PFSK-1 (cell line): ENCODE measurements around the gene CHRNB1.

Source experiments
- FOXP2 ChIP-seq: optimal IDR thresholded peaks from 2 replicates; pipeline ENCODE3; 2011; ENCODE audit warnings: borderline replicate concordance, control low read depth, inconsistent platforms; ENCODE audit not compliant: insufficient read depth; ENCODE audit errors: extremely low read length, extremely low read depth
- POLR2AphosphoS5 ChIP-seq: IDR thresholded peaks from 2 replicates; pipeline ENCODE4 v1.6.1; 2012; ENCODE audit warnings: low read depth, mild to moderate bottlenecking, control low read depth, low read length, moderate library complexity
- SIN3A ChIP-seq: IDR thresholded peaks from 2 replicates; pipeline ENCODE4 v1.6.1; 2012; ENCODE audit warnings: mild to moderate bottlenecking, low read length, moderate library complexity, borderline replicate concordance; ENCODE audit not compliant: insufficient read depth
- TAF1 ChIP-seq: IDR thresholded peaks from 2 replicates; pipeline ENCODE4 v1.6.1; 2012; ENCODE audit warnings: low read length, control low read depth, borderline replicate concordance; ENCODE audit not compliant: insufficient read depth
- TF ChIP-seq, protein P1 (sequence below), 2 experiments: IDR thresholded peaks; 2 replicates each; pipeline versions ENCODE4 v1.6.1 to v1.8.0; 2011 to 2012; ENCODE audit warnings: low read depth in 2 of 2, low read length in 2 of 2, control low read depth in 1 of 2, inconsistent platforms in 1 of 2, mild to moderate bottlenecking in 1 of 2, moderate library complexity in 1 of 2; ENCODE audit not compliant: insufficient read depth in 1 of 2

The CHRNB1 gene

DNA sequence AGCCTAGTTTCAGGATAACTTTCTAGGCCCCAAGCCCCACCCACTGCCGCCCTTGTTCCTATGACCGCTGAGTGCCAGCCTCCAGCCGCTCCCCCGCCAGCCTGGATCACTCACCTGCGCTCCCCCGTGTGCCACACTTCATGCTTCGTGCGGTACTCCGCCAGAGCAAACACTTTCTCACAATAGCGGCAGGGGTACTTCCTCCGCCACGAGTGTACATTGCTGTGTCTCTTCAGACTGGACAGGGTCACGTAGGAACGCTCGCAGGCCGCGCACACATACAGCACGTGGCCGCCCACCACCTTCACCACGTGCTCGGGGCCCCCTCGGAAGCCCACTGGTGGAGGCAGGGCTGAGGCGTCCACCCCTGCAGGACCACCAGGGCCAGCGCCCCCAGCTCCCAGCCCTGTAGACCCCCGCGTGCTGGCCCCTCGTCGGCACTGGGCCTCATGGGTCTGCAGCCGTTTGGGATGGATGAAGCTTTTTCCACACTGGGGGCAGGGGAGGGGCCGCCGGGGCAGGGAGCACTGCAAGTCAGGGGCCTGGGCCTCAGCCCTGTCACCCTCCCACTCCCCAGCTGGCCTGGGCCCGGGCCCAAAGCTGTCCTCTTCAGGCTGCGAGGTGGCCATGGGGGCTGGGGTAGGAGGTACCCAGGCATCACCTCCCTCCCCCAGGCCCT, 20.9 kb downstream of the CHRNB1 start:
- no peak for TF ChIP-seq SIN3A
- no peak for TF ChIP-seq TAF1

DNA sequence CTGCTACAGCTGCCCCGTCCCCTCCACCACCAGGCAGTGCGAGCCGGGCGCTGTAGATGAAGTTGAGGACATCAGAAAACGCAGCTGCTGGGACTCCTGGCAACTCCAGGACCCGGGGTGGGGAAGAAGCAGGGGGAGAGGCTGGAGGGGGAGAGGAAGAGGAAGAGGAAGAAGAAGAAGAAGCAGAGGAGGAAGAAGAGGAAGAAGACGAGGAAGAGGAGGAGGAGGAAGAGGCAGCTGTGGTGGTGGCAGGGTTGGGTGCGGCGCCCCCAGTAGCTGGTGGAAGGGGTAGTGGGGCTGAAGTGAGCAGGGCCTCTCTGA, 21.4 kb downstream of the CHRNB1 start:
- TF ChIP-seq POLR2AphosphoS5 (no peak), FOXP2 (no peak), SIN3A (no peak), TAF1 (no peak)
- TF ChIP-seq, protein P1, sequence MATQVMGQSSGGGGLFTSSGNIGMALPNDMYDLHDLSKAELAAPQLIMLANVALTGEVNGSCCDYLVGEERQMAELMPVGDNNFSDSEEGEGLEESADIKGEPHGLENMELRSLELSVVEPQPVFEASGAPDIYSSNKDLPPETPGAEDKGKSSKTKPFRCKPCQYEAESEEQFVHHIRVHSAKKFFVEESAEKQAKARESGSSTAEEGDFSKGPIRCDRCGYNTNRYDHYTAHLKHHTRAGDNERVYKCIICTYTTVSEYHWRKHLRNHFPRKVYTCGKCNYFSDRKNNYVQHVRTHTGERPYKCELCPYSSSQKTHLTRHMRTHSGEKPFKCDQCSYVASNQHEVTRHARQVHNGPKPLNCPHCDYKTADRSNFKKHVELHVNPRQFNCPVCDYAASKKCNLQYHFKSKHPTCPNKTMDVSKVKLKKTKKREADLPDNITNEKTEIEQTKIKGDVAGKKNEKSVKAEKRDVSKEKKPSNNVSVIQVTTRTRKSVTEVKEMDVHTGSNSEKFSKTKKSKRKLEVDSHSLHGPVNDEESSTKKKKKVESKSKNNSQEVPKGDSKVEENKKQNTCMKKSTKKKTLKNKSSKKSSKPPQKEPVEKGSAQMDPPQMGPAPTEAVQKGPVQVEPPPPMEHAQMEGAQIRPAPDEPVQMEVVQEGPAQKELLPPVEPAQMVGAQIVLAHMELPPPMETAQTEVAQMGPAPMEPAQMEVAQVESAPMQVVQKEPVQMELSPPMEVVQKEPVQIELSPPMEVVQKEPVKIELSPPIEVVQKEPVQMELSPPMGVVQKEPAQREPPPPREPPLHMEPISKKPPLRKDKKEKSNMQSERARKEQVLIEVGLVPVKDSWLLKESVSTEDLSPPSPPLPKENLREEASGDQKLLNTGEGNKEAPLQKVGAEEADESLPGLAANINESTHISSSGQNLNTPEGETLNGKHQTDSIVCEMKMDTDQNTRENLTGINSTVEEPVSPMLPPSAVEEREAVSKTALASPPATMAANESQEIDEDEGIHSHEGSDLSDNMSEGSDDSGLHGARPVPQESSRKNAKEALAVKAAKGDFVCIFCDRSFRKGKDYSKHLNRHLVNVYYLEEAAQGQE (IDR thresholded peaks at IDR 0.05; ENCODE audit: insufficient read depth in 1 of 2, low read depth in 2 of 2, low read length in 2 of 2), result no peak

DNA sequence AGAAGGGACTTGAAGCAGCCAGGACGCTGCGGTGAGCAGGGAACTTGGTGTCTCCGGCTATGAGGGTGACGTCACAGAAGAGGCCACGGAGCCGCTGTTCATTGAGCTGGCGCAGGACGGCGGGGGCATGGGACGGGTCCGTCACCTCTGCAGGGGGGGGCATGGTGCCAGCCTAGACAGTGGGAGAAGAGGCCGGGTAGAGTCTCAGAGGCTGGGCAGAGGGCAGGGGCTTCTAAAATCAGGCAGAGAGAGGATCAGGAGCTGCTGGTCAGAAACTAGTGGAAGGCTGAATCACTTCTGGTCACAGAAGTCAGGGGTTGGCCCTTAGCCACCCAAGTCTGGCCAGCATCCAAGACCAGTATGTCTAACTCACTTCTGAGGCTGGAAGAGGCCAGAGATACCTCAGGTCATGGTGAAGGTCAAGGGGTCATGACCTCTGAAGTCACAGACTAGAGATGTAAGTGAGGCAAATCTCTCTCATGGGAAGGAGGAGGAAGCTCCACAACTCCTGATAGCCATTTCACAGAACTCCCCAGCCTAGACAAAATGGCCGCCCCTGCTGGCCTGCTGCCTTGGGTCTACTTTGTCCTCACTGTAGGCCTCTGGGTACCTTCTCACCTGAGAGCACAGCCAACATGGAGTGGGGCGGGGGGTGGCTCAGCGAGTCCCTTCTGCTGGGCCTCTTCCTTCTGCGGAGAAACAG, 21.9 kb downstream of the CHRNB1 start:
- no peak for TF ChIP-seq TAF1
- no peak for TF ChIP-seq FOXP2
- no peak for TF ChIP-seq POLR2AphosphoS5
- no peak for TF ChIP-seq SIN3A
- TF ChIP-seq, protein P1 (IDR thresholded peaks at IDR 0.05; ENCODE audit: insufficient read depth in 1 of 2, low read depth in 2 of 2, low read length in 2 of 2), result no peak

DNA sequence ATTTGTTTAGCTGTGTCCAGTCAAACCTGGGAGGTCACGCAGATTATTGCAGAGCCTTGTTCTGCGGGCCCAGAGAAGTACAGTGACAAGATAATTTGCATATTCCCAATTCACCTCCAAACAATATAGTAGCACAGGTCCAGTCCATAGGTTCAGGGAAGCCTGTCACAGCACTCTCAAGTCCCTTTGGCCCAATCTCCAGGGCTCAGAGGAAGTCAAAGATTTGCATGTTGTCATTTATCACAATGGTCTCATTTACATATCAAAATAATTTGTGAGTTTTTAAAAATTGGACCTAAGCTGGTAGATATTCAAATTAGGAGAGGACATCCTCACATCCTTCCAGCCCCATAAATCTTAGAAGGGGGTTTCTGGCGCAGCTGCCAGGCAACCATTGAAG, 22.6 kb downstream of the CHRNB1 start:
- TF ChIP-seq SIN3A, result no peak
- TF ChIP-seq, protein P1 (IDR thresholded peaks at IDR 0.05; ENCODE audit: insufficient read depth in 1 of 2, low read depth in 2 of 2, low read length in 2 of 2), result no peak
- TF ChIP-seq POLR2AphosphoS5, result no peak
- no peak for TF ChIP-seq TAF1
- no peak for TF ChIP-seq FOXP2

DNA sequence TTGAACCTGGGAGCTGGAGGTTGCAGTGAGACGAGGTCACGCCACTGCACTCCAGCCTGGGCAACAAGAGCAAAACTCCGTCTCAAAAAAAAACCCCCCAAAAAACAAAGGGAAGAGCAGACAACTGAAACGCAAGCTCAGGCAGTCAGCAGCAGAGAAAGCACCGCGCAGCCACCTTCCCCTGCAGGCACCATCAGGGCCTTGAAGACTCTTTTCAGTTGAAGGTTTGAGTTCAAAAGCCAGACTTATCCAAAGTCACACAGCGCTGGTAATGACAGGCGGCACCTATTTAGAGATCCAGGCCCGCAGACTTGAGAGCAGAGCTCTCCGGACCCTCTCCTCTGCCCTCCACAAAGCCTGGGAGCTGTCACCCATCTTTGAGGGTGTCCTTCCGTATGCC, 23.4 kb downstream of the CHRNB1 start:
- TF ChIP-seq POLR2AphosphoS5, result no peak
- TF ChIP-seq TAF1, result no peak
- no peak for TF ChIP-seq SIN3A
- TF ChIP-seq, protein P1 (IDR thresholded peaks at IDR 0.05; ENCODE audit: insufficient read depth in 1 of 2, low read depth in 2 of 2, low read length in 2 of 2), result no peak
- no peak for TF ChIP-seq FOXP2
